Epidermal melanocyte (primary cell): ENCODE measurements around the gene TBX3.

Experiments
- DNase-seq: peaks from one replicate; pipeline ENCODE4 v3.0.0; 2011; ENCODE audit warnings: low spot score; ENCODE audit not compliant: insufficient read length

TBX3 gene

GRCh38 chr12:114668151-114668885 is 15.7 kb downstream of the TBX3 start:
- DNase-seq = no peak

GRCh38 chr12:114667669-114668150 is 16.3 kb downstream of the TBX3 start:
- DNase-seq = no peak

- no peak for DNase-seq
Observed at GRCh38 chr12:114666746-114667668, 17.0 kb downstream of the TBX3 start.

GRCh38 chr12:114665411-114666260 is 18.3 kb downstream of the TBX3 start:
- no peak for DNase-seq

GRCh38 chr12:114664651-114665320 is 19.2 kb downstream of the TBX3 start:
- DNase-seq = no peak

- no peak for DNase-seq
Observed at GRCh38 chr12:114662512-114663177, 21.3 kb downstream of the TBX3 start.

- DNase-seq = no peak
Observed at GRCh38 chr12:114661245-114661644, 22.7 kb downstream of the TBX3 start.

- no peak for DNase-seq
Observed at GRCh38 chr12:114659084-114659483, 24.9 kb downstream of the TBX3 start.

- no peak for DNase-seq
Observed at GRCh38 chr12:114658002-114658441, 26.0 kb downstream of the TBX3 start.

GRCh38 chr12:114657597-114657920 is 26.4 kb downstream of the TBX3 start:
- no peak for DNase-seq

GRCh38 chr12:114656906-114657596 is 26.9 kb downstream of the TBX3 start:
- no peak for DNase-seq

- no peak for DNase-seq
Observed at GRCh38 chr12:114655934-114656749, 27.8 kb downstream of the TBX3 start.

GRCh38 chr12:114649585-114649984 is 34.4 kb downstream of the TBX3 start:
- DNase-seq = no peak

- DNase-seq = no peak
Observed at GRCh38 chr12:114648711-114649110, 35.3 kb downstream of the TBX3 start.

GRCh38 chr12:114638790-114639435 is 45.1 kb downstream of the TBX3 start:
- no peak for DNase-seq

GRCh38 chr12:114636723-114637480 is 47.1 kb downstream of the TBX3 start:
- peak; percentile 31 for DNase-seq

- no peak for DNase-seq
Observed at GRCh38 chr12:114631242-114631641, 52.7 kb downstream of the TBX3 start.

GRCh38 chr12:114628199-114628598 is 55.8 kb downstream of the TBX3 start:
- no peak for DNase-seq
